Mesenchymal stem cell (in vitro differentiated cells and primary cell): Measurements from ENCODE around the gene GSTA5.
"Not testable (repeated sequence)": the region's sequence is repeated elsewhere in the genome, so short reads cannot be mapped to it uniquely, and the experiment has no call there.

ENCODE experiments used
- DNase-seq: peaks from one replicate; pipeline ENCODE4 v3.0.0-alpha.2; 2013
- H2AFZ ChIP-seq: one replicate; pipeline ENCODE4 v1.6.1; 2013; ENCODE audit warnings: low read depth, mild to moderate bottlenecking, control low read depth, inconsistent platforms, low read length, moderate library complexity
- H2AK5ac ChIP-seq: 2 replicates; pipeline ENCODE4 v1.6.1; 2013; ENCODE audit warnings: low read length, moderate library complexity, mild to moderate bottlenecking, inconsistent platforms; ENCODE audit not compliant: severe bottlenecking
- H2BK120ac ChIP-seq: one replicate; pipeline ENCODE4 v1.6.1; 2013; ENCODE audit warnings: low read depth, mild to moderate bottlenecking, inconsistent platforms, low read length, moderate library complexity
- H2BK12ac ChIP-seq, 2 experiments: one replicate each; pipeline ENCODE4 v1.6.1; 2013; ENCODE audit warnings: inconsistent platforms in 2 of 2, low read length in 2 of 2, mild to moderate bottlenecking in 2 of 2, moderate library complexity in 2 of 2, control low read depth in 1 of 2
- H2BK15ac ChIP-seq: one replicate; pipeline ENCODE4 v1.6.1; 2013; ENCODE audit warnings: mild to moderate bottlenecking, low read depth, inconsistent platforms; ENCODE audit not compliant: poor library complexity, severe bottlenecking
- H2BK5ac ChIP-seq: 2 replicates; pipeline ENCODE4 v1.6.1; 2013; ENCODE audit warnings: low read depth, mild to moderate bottlenecking, low read length, control low read depth, inconsistent platforms; ENCODE audit not compliant: poor library complexity, severe bottlenecking
- H3K14ac ChIP-seq, 2 experiments: one replicate each; pipeline ENCODE4 v1.6.1; 2013; ENCODE audit warnings: inconsistent platforms in 2 of 2, low read length in 2 of 2, control low read depth in 1 of 2, mild to moderate bottlenecking in 1 of 2, moderate library complexity in 1 of 2
- H3K18ac ChIP-seq, 2 experiments: one replicate each; pipeline ENCODE4 v1.6.1; 2013; ENCODE audit warnings: inconsistent platforms in 2 of 2, low read length in 2 of 2, control low read depth in 1 of 2, low read depth in 1 of 2, mild to moderate bottlenecking in 1 of 2
- H3K23ac ChIP-seq, 2 experiments: one replicate each; pipeline ENCODE4 v1.6.1; 2013; ENCODE audit warnings: inconsistent platforms in 2 of 2, low read length in 2 of 2, mild to moderate bottlenecking in 2 of 2, moderate library complexity in 2 of 2, control low read depth in 1 of 2
- H3K27ac ChIP-seq: 2 replicates; pipeline ENCODE4 v1.5.1; 2013; ENCODE audit warnings: mild to moderate bottlenecking, moderate library complexity, low read length, control low read depth, inconsistent platforms; ENCODE audit not compliant: poor library complexity, severe bottlenecking
- H3K27me3 ChIP-seq, 2 experiments: 2 replicates each; pipeline versions ENCODE4 v1.6.1 to v1.7.0; 2013; ENCODE audit warnings: low read length in 2 of 2, mild to moderate bottlenecking in 2 of 2, moderate library complexity in 2 of 2, control low read depth in 1 of 2, inconsistent platforms in 1 of 2; ENCODE audit not compliant: control insufficient read depth in 1 of 2, insufficient read depth in 1 of 2
- H3K36me3 ChIP-seq, 2 experiments: 2 replicates each; pipeline versions ENCODE4 v1.6.1 to v1.7.0; 2013; ENCODE audit warnings: low read length in 2 of 2, control low read depth in 1 of 2, inconsistent platforms in 1 of 2, low read depth in 1 of 2, mild to moderate bottlenecking in 1 of 2; ENCODE audit not compliant: insufficient read depth in 2 of 2, control insufficient read depth in 1 of 2
- H3K4ac ChIP-seq, 2 experiments: one replicate each; pipeline ENCODE4 v1.6.1; 2013; ENCODE audit warnings: inconsistent platforms in 2 of 2, low read length in 2 of 2, mild to moderate bottlenecking in 2 of 2, moderate library complexity in 2 of 2, control low read depth in 1 of 2, low read depth in 1 of 2
- H3K4me1 ChIP-seq: 2 replicates; pipeline ENCODE4 v1.6.1; 2013; ENCODE audit warnings: low read depth, low read length, control low read depth; ENCODE audit not compliant: control insufficient read depth, insufficient read depth
- H3K4me2 ChIP-seq: 2 replicates; pipeline ENCODE4 v1.6.1; 2013; ENCODE audit warnings: low read length, mild to moderate bottlenecking, inconsistent platforms; ENCODE audit not compliant: poor library complexity, severe bottlenecking
- H3K4me3 ChIP-seq, 2 experiments: 2 replicates each; pipeline versions ENCODE4 v1.5.1 to v1.7.0; 2013; ENCODE audit warnings: low read length in 2 of 2, mild to moderate bottlenecking in 2 of 2, control low read depth in 1 of 2, low read depth in 1 of 2; ENCODE audit not compliant: insufficient read depth in 1 of 2
- H3K79me1 ChIP-seq: replicated peaks from 2 replicates; pipeline ENCODE4 v1.6.1; 2013; ENCODE audit warnings: mild to moderate bottlenecking, control low read depth, low read length, inconsistent platforms; ENCODE audit not compliant: poor library complexity, severe bottlenecking
- H3K9ac ChIP-seq: 2 replicates; pipeline ENCODE4 v1.7.0; 2013; ENCODE audit warnings: mild to moderate bottlenecking, low read length, moderate library complexity
- H3K9me3 ChIP-seq: 2 replicates; pipeline ENCODE4 v1.7.0; 2013; ENCODE audit warnings: mild to moderate bottlenecking, low read length; ENCODE audit not compliant: control insufficient read depth
- H4K8ac ChIP-seq: one replicate; pipeline ENCODE4 v1.6.1; 2013; ENCODE audit warnings: inconsistent platforms, mild to moderate bottlenecking, low read length, moderate library complexity
- H4K91ac ChIP-seq: one replicate; pipeline ENCODE4 v1.6.1; 2013; ENCODE audit warnings: mild to moderate bottlenecking, low read length, inconsistent platforms
- WGBS: methylation state at CpG from one replicate; pipeline ENCODE4 v1.1.7; 2013; ENCODE audit warnings: mixed read lengths; 5-methylcytosine and 5-hydroxymethylcytosine counted together

Gene GSTA5

DNA sequence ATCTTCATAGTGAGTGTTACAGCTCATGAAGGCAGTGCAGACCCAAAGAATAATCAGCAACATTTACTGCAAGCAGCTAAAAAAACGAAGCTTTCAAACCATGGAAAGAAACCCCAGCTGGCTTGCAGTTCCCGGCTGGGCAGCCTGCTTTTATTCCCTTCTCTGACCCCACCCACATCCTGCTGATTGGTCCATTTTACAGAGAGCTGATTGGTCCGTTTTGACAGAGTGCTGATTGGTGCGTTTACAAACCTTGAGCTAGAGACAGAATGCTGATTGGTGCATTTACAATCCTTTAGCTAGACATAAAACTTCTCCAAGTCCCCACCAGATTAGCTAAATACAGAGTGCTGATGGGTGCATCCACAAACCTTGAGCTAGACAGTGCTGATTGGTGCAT, 12.0 kb downstream of the GSTA5 start:
- not testable (repeated sequence) for H2BK15ac ChIP-seq, H2BK5ac ChIP-seq, H2BK120ac ChIP-seq, H3K4ac ChIP-seq, DNase-seq, H2AFZ ChIP-seq, H2BK12ac ChIP-seq, H3K36me3 ChIP-seq, H3K4me1 ChIP-seq, H2AK5ac ChIP-seq, H3K18ac ChIP-seq, H3K14ac ChIP-seq, H3K23ac ChIP-seq, H3K4me3 ChIP-seq, H3K27ac ChIP-seq, H4K8ac ChIP-seq, H3K9me3 ChIP-seq, H3K79me1 ChIP-seq, H3K9ac ChIP-seq, H3K4me2 ChIP-seq, H4K91ac ChIP-seq
- peaks cover 0 to 12% of the 10 kb centered on the region in 2 experiments for H3K27me3 ChIP-seq
- WGBS: 80% methylated on average over 4 of the region's 4 CpGs

DNA sequence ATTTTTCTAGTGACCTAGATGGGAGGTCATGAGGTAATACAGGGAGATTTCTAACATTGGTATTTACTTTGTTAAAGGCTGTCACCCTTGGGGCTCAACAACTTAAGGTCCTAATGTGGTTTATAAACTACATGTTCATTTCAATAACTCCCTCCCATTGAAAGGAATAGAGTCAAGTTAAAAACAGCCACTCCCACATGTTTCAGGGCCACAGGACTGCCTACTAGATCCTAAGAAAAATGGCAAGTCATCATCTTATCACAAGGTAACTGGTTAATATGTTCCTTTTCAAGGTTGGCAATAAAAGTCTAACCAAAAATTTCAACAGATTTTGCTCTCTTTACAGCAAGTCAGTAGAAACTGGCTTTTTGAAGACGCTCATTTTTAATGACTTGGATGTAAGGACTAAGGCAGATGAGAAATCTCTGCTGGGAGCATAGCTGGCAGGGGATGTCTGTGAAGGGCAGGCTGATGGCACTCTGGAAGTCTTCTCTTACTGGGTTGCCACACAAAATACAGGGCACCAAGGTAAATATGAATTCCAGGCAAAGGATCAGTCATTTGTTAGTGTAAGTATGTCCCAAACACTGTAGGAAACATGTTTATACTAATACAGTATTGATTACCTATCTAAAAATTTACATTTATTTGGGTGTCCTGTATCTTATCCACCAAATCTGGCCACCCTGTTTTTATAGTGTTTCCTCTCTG, 13.4 kb downstream of the GSTA5 start:
- H3K14ac ChIP-seq, H3K9ac ChIP-seq, H2BK5ac ChIP-seq, H3K4me2 ChIP-seq, H3K27me3 ChIP-seq, H2AFZ ChIP-seq, H3K9me3 ChIP-seq, H4K8ac ChIP-seq, H3K23ac ChIP-seq, H2BK120ac ChIP-seq, DNase-seq, H4K91ac ChIP-seq, H3K36me3 ChIP-seq, H3K4me1 ChIP-seq, H2AK5ac ChIP-seq, H3K27ac ChIP-seq, H3K4ac ChIP-seq, H3K79me1 ChIP-seq, H3K18ac ChIP-seq, H2BK12ac ChIP-seq, H3K4me3 ChIP-seq, H2BK15ac ChIP-seq: not testable (repeated sequence)
- WGBS: no CpG with 5 or more reads among the region's 1 CpG

DNA sequence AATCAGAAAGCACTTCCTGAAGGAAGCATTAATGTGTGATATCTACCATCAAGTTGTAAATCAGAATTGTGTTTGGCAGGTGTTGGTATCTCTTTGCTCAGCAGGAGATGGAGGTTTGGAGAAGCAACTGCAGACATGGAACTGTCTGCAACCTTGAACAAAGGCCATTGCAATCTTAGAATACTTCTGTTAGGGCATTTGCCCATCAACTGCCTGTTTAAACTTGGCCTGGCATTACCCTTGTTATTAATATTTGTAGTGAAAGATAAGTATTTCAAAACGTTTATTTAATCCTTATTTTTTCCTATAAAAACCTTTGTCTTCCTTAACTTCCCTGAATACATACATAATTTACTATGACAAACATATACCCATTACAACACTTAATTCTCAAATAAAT, 14.1 kb downstream of the GSTA5 start:
- no peak overlapping the region for H2AFZ ChIP-seq
- no peaks in the 10 kb centered on the region for H3K36me3 ChIP-seq
- H3K14ac ChIP-seq: no peak overlapping the region
- no peak overlapping the region for H3K4me3 ChIP-seq
- no peak overlapping the region for H4K91ac ChIP-seq
- WGBS: no CpG with 5 or more reads among the region's 1 CpG
- no peaks in the 10 kb centered on the region for H3K9me3 ChIP-seq
- no peak overlapping the region for H2BK15ac ChIP-seq
- H3K27ac ChIP-seq: no peak overlapping the region
- H2BK5ac ChIP-seq: no peak overlapping the region
- H3K4me2 ChIP-seq: no peak overlapping the region
- no peak overlapping the region for H3K23ac ChIP-seq
- no peak overlapping the region for H2BK120ac ChIP-seq
- no peak for DNase-seq
- H2BK12ac ChIP-seq: no peak overlapping the region
- no peak overlapping the region for H3K4ac ChIP-seq
- peaks cover 0 to 3% of the 10 kb centered on the region in 2 experiments for H3K27me3 ChIP-seq
- H3K18ac ChIP-seq: no peak overlapping the region
- no peaks in the 10 kb centered on the region for H3K79me1 ChIP-seq
- H2AK5ac ChIP-seq: no peak overlapping the region
- no peak overlapping the region for H3K9ac ChIP-seq
- H3K4me1 ChIP-seq: no peaks in the 10 kb centered on the region
- H4K8ac ChIP-seq: no peak overlapping the region

DNA sequence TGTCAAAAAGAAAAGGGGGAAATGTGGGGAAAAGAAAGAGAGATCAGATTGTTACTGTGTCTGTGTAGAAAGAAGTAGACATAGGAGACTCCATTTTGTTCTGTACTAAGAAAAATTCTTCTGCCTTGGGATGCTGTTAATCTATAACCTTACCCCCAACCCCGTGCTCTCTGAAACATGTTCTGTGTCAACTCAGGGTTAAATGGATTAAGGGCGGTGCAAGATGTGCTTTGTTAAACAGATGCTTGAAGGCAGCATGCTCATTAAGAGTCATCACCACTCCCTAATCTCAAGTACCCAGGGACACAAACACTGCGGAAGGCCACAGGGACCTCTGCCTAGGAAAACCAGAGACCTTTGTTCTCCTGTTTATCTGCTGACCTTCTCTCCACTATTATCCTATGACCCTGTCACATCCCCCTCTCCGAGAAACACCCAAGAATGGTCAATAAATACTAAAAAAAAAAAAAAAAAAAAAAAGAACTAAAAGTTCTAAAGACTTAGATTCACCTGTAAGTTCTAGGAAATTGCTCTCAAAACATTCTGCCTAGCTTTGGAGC, 14.6 kb downstream of the GSTA5 start:
- 75% methylated on average over 2 of the region's 4 CpGs for WGBS
- not testable (repeated sequence) for H2BK12ac ChIP-seq

More for the DNA sequence above, 14.6 kb downstream of the GSTA5 start:
- not testable (repeated sequence) for DNase-seq, H4K91ac ChIP-seq, H3K18ac ChIP-seq, H3K4ac ChIP-seq, H3K4me2 ChIP-seq, H2BK5ac ChIP-seq, H3K14ac ChIP-seq, H3K4me3 ChIP-seq, H3K9me3 ChIP-seq, H2BK120ac ChIP-seq, H3K79me1 ChIP-seq, H2AK5ac ChIP-seq, H3K27ac ChIP-seq, H4K8ac ChIP-seq, H3K36me3 ChIP-seq, H3K23ac ChIP-seq, H2BK15ac ChIP-seq, H2AFZ ChIP-seq, H3K27me3 ChIP-seq, H3K4me1 ChIP-seq, H3K9ac ChIP-seq
